ENCODE results near the gene FCRLA.

GRCh38 chr1:161727256-161727924 lies 20.4 kb downstream of the FCRLA start:
- no peak for TF ChIP-seq CHD2 (IDR thresholded peaks at IDR 0.05; ENCODE audit: low read length, partially characterized antibody)
- TF ChIP-seq CTCF (IDR thresholded peaks at IDR 0.05), result no peak
- no peak for TF ChIP-seq CEBPB (IDR thresholded peaks at IDR 0.05)

Measured in A549 (cell line).